Gastrocnemius medialis (tissue), 4 donors: ENCODE measurements around the gene P2RX5. TPM values are rescaled to one million over a fixed set of nuclear protein-coding genes. Genes with fewer than 3 reads are reported as not detected.
"Not testable (repeated sequence)": the region's sequence is repeated elsewhere in the genome, so short reads cannot be mapped to it uniquely, and the experiment has no call there.

Source experiments
- ATAC-seq, 2 donors: fragments of 150-250 bp; one replicate each; pipeline ENCODE4 v1.9.1; 2016
- DNase-seq, 2 donors: peaks; one replicate each; pipeline ENCODE4 v3.0.0-alpha.2; 2019
- H3K27ac ChIP-seq, 4 donors: fragments of 200-600 bp; sonication (generic); 1 replicate in 1 of 4; 2 replicates in 3 of 4; pipeline ENCODE4 v1.5.1; 2016 to 2018; ENCODE audit warnings: mild to moderate bottlenecking in 2 of 4, moderate library complexity in 1 of 4
- H3K27me3 ChIP-seq, 3 donors: fragments of 200-600 bp; sonication (generic) in 2 of 3; 1 replicate in 1 of 3; 2 replicates in 2 of 3; pipeline versions ENCODE4 v1.5.1 to v1.6.0; 2016 to 2019; ENCODE audit warnings: mild to moderate bottlenecking in 1 of 3, moderate library complexity in 1 of 3
- H3K36me3 ChIP-seq, 2 donors: fragments of 200-600 bp; sonication (generic) in 1 of 2; one replicate each; pipeline ENCODE4 v1.5.1; 2017 to 2018
- H3K4me1 ChIP-seq, 2 donors: fragments of 200-600 bp; sonication (generic) in 1 of 2; one replicate each; pipeline ENCODE4 v1.5.1; 2016 to 2017; ENCODE audit warnings: mild to moderate bottlenecking in 2 of 2
- H3K4me3 ChIP-seq, 4 donors: fragments of 200-600 bp; sonication (generic) in 3 of 4; 1 replicate in 1 of 4; 2 replicates in 3 of 4; pipeline ENCODE4 v1.5.1; 2016 to 2019; ENCODE audit warnings: mild to moderate bottlenecking in 2 of 4
- H3K9me3 ChIP-seq, 3 donors: fragments of 200-600 bp; sonication (generic) in 2 of 3; 1 replicate in 1 of 3; 2 replicates in 2 of 3; pipeline ENCODE4 v1.5.1; 2016 to 2019
- POLR2A ChIP-seq, 2 donors: fragments of 450-650 bp; IDR thresholded peaks; one replicate each; pipeline ENCODE4 v1.6.1; 2017; ENCODE audit warnings: antibody characterized with exemption in 2 of 2, mild to moderate bottlenecking in 2 of 2, moderate library complexity in 2 of 2
- in situ Hi-C, 4 donors: fragments of 200-750 bp; cut with MboI; loops; one replicate each; pipeline versions ENCODE4 v1.15.0 to v1.8.0; 2017; ENCODE audit warnings: low sequenced_read_pairs in 4 of 4
- intact Hi-C: fragments of 100-400 bp; cut with DNase I; formaldehyde crosslinking; loops from one replicate; pipeline ENCODE4 v1.15.1; 2023; ENCODE audit warnings: low total_unique reads
- total RNA-seq, 4 donors: library from RNA; depleted of rRNA; stranded (reverse); fragments of >200 nt; gene quantifications; one replicate each; pipeline versions ENCODE4 v1.1.0 to v1.2.3, GENCODE V29; 2016
- TF ChIP-seq, protein P1 (sequence below), 5 experiments: fragments of 450-650 bp in 3 of 5; fragments of 200-600 bp in 2 of 5; sonication (generic) in 2 of 5; IDR thresholded peaks in 4 of 5; conservative IDR thresholded peaks in 1 of 5; 1 replicate in 4 of 5; 2 replicates in 1 of 5; pipeline ENCODE4 v1.5.1; 2016 to 2019; ENCODE audit warnings: antibody characterized with exemption in 5 of 5, mild to moderate bottlenecking in 3 of 5, moderate library complexity in 3 of 5

P2RX5 gene
- total RNA-seq, 4 donors from 2014 or later, result 12.3 to 52.9 (median 30.2) TPM

- Histone ChIP-seq H3K27ac (no peak overlapping the region), H3K4me3 (no peak overlapping the region), H3K9me3 (no peaks in the 10 kb centered on the region), H3K36me3 (no peaks in the 10 kb centered on the region), H3K27me3 (no peaks in the 10 kb centered on the region), H3K4me1 (peaks cover 4 to 11% of the 10 kb centered on the region in 2 donors)
- in situ Hi-C loops (loop anchor here (5.0 to 10.0 kb wide), 4 partner anchors 75 to 105 kb away; partner anchors contain the start of gene NCBP3 (in 2 of the 4)), intact Hi-C loops (loop anchor here (5.0 to 10.0 kb wide), 2 partner anchors 153 to 335 kb away; partner anchors contain the start of gene CAMKK1)
- ATAC-seq (no peak), DNase-seq (no peak)
- TF ChIP-seq POLR2A (IDR thresholded peaks at IDR 0.05), result no peak
- TF ChIP-seq, protein P1, sequence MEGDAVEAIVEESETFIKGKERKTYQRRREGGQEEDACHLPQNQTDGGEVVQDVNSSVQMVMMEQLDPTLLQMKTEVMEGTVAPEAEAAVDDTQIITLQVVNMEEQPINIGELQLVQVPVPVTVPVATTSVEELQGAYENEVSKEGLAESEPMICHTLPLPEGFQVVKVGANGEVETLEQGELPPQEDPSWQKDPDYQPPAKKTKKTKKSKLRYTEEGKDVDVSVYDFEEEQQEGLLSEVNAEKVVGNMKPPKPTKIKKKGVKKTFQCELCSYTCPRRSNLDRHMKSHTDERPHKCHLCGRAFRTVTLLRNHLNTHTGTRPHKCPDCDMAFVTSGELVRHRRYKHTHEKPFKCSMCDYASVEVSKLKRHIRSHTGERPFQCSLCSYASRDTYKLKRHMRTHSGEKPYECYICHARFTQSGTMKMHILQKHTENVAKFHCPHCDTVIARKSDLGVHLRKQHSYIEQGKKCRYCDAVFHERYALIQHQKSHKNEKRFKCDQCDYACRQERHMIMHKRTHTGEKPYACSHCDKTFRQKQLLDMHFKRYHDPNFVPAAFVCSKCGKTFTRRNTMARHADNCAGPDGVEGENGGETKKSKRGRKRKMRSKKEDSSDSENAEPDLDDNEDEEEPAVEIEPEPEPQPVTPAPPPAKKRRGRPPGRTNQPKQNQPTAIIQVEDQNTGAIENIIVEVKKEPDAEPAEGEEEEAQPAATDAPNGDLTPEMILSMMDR (IDR thresholded peaks at IDR 0.05 in 4 of 5, conservative IDR thresholded peaks at IDR 0.05 in 1 of 5), result no peak
Observed at GRCh38 chr17:3739422-3740124, 43.6 kb upstream of the P2RX5 start.

- intact Hi-C loops (loop anchor here (5.0 to 10.0 kb wide), 2 partner anchors 154 to 336 kb away; partner anchors contain the start of gene CAMKK1), in situ Hi-C loops (loop anchor here (5.0 to 10.0 kb wide), 4 partner anchors 76 to 106 kb away; partner anchors contain the start of gene NCBP3 (in 2 of the 4))
Observed at GRCh38 chr17:3738562-3739295, 42.8 kb upstream of the P2RX5 start.

GRCh38 chr17:3735515-3735914 is 39.6 kb upstream of the P2RX5 start:
- ATAC-seq (no peak), DNase-seq (no peak)
- in situ Hi-C loops, result loop anchor here (5.0 to 10.0 kb wide), 4 partner anchors 79 to 109 kb away; partner anchors contain the start of gene NCBP3 (in 2 of the 4)
- Histone ChIP-seq H3K9me3 (no peaks in the 10 kb centered on the region), H3K36me3 (no peaks in the 10 kb centered on the region), H3K4me3 (no peak overlapping the region), H3K27ac (no peak overlapping the region), H3K27me3 (no peaks in the 10 kb centered on the region), H3K4me1 (peaks cover 4 to 15% of the 10 kb centered on the region in 2 donors)
- TF ChIP-seq, protein P1 (IDR thresholded peaks at IDR 0.05 in 4 of 5, conservative IDR thresholded peaks at IDR 0.05 in 1 of 5), result no peak
- TF ChIP-seq POLR2A (IDR thresholded peaks at IDR 0.05), result no peak
- intact Hi-C loops, result loop anchor here (5.0 to 10.0 kb wide), 2 partner anchors 157 to 339 kb away; partner anchors contain the start of gene CAMKK1

More at GRCh38 chr17:3738562-3739295, 42.8 kb upstream of the P2RX5 start:
- H3K36me3 ChIP-seq, result no peaks in the 10 kb centered on the region
- H3K27me3 ChIP-seq, result no peaks in the 10 kb centered on the region
- TF ChIP-seq POLR2A (IDR thresholded peaks at IDR 0.05), result peak; percentile 36 to 50
- TF ChIP-seq, protein P1 (IDR thresholded peaks at IDR 0.05 in 4 of 5, conservative IDR thresholded peaks at IDR 0.05 in 1 of 5), result no peak
- ATAC-seq, result peak; percentile 49 to 84
- peak overlapping the region; percentile 72 to 84 (median 80) for H3K27ac ChIP-seq
- no peaks in the 10 kb centered on the region for H3K9me3 ChIP-seq
- peaks cover 4 to 11% of the 10 kb centered on the region in 2 donors for H3K4me1 ChIP-seq
- DNase-seq, result peak; percentile 56 to 79
- peak overlapping the region; percentile 35 to 50 (median 44) for H3K4me3 ChIP-seq

- in situ Hi-C loops, result loop anchor here (5.0 to 10.0 kb wide), 4 partner anchors 80 to 110 kb away; partner anchors contain the start of gene NCBP3 (in 2 of the 4)
- ATAC-seq, H3K9me3 ChIP-seq, H3K4me3 ChIP-seq, H3K36me3 ChIP-seq, H3K27ac ChIP-seq, H3K27me3 ChIP-seq, DNase-seq: not testable (repeated sequence)
- intact Hi-C loops, result loop anchor here (5.0 to 10.0 kb wide), 2 partner anchors 157 to 340 kb away; partner anchors contain the start of gene CAMKK1
- peaks cover 4 to 15% of the 10 kb centered on the region in 2 donors for H3K4me1 ChIP-seq
Observed at GRCh38 chr17:3734911-3735276, 38.9 kb upstream of the P2RX5 start.
